AG08395 (cell line): ENCODE measurements around the gene TMEM250.

Experiments used
- DNase-seq: peaks from one replicate; pipeline ENCODE4 v3.0.0; 2012; ENCODE audit warnings: mixed read lengths, low spot score

Gene TMEM250

DNA sequence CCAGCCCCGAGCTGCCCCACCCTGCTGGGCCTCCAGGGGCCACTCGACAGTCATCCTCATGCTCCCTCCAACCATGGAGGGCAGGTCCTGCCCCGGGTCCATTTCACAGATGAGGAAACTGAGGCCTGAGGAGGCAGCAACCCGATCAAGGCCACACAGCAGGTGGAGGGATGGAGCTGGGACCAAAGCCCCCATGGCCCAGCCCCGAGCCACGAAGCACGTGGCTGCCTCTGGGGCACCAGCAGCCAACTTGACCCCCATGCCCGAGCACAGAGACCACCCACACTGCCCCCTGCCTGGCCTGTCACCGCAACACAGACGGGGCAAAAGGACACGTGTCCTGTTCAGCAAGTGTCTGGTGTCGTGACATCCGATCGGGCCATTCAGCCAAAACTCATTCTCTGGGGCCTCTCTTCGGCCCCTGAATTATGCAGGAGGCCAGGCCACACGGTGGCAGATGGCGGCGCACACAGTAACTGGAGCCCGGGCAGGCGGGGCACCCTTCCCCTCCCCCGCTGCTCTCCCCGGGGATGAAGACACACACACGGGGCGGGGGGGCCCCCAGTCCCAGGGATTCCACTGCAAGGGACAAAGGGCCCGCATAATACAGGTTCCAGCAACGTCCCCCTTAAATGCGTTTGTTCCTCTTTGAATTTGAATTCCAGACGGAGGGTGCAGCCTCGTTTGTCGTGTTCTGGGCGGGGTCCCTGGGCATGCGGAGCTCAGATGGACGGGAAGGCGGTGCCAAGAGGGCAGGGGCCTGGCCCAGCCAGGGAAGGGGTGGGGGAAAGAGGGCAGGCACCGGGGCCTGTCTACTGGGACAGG, 29.4 kb upstream of the TMEM250 start:
- DNase-seq: no peak

DNA sequence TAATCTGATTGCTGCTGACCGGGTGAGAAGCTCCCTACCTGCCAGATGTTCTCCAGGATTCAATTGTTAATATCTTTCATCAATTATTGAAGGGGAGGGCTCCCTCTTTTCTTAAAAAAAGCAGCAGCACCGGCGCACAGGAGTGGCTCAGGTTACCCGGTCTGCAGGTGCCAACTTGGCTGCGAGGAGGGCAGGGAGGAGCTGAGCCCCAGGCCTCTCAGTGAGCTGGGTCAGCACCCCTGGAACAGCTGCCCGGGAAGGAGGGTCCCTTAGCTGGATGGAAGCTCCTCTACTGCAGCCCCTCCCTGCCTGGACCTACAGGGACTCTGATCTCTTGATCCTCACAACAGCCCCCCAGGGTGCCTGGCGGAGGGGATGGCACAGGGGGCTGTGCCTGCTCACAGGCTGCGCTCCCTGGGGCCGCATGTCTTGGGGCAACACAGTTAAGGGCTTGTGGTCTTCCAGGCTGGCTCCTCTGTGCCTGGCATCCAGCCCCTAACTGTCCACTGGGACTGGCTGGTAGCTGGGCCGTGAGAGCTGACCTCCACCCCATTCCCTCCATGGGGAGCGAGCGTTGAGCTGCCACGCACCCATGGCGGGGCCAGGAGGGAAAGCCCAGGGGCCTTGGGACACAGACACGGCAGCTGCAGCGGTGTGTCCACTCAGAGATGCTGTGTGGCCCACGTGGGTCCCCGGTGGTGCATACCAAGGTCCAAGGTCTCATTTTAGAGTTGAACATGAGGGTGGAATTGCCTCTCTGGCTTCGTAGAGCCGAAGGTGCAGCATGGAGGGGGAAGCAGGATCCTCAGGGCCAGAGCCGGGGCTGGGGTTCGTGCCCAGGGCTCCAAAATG, 28.6 kb upstream of the TMEM250 start:
- DNase-seq: no peak

- DNase-seq: no peak
Observed at GRCh38 chr9:136146126-136147037, 27.7 kb upstream of the TMEM250 start.

GRCh38 chr9:136145580-136145979, 26.9 kb upstream of the TMEM250 start:
- no peak for DNase-seq

DNA sequence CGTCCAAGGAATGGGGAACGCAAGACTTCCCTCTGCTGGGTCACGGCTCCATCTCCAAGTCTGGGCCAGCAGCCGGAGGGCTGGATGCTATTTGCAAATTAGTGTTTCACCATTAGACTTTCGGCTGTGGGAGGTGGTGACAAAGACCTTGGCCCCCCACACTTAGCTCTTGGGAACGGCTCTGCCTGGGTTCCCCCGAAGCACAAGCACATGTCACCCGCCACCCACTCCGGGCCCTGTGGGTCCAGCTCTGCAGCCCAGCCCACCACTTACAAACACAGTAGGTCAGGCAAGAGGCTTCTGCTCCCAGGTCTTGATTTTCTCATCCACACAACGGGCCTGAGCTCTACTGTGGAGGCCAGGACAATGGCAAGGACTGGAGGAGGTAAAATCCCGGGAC, 25.8 kb upstream of the TMEM250 start:
- no peak for DNase-seq

DNA sequence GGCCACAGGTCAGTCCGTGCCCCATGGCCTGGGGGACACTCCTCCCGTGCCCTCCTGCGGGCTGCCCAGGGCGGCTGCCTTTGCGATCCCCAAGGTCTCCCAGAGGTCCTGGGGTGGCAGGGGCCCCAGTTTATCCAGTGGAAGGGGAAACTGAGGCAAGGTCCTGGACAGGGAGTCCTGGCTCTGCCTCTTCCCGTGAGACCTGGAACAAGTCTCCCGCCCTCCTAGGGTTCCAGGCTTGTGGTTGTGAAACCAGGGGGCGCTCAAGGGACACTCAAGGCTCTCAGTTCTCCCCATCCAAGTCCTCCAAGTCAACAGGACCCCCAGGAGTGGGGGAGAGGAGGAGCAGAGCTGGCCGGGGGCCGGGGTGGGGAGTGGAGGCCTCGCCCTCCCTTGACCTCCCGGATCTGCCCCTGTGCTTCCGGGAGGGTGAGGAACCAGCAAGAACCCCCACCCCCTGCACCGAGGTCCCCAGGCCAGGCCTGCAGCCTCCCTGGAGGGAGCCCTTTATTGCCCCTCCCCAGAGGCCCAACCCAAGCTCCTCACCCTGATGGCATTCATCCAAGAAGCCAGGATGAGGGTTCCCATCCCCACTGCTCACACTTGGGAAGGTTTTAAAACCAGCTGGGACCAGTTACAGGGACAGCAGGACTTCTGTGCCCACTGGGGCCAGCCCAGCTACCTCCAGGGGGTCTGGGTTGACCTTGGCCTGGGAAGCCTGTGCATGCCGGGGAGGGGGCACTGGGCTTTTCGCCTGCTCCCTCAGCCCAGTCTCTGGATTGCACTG, 24.7 kb upstream of the TMEM250 start:
- DNase-seq: no peak

GRCh38 chr9:136142859-136143214, 24.2 kb upstream of the TMEM250 start:
- DNase-seq: no peak

GRCh38 chr9:136142414-136142796, 23.7 kb upstream of the TMEM250 start:
- DNase-seq: no peak

DNA sequence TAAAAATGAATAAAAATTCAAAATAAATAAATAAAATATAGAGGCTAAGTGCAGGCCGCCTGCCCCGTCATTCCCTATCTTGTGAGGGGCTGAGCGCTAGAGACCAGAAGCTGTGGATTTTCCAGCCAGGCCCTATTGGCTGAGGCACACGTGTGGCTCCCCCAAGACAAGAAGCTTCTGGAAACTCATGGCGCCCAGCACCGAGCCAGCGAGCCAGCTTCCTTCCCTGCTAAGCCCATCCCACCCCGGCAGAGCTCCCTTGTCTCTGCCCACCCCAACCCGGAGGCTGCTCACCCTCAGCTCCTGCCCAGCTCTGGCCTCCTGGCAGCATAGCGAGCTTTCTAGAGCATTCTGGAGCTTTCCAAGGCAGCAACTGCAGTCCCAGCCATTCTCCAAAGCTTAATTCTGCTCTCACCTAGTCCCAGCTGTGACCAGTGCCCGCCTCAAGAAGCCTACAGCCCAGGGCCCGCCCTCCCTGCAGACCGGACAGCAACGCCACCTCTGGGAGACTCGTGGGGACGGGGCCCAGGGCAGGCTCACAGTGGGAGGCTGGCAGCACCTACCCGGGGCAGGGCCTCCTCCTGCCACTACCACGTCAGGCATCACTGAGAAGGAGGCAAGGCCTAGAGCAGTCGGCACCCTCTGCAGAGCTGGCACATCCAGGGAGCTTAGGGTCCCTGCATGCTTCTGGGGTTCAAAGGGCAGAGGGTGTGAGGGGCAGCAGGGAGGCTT, 23.2 kb upstream of the TMEM250 start:
- DNase-seq: no peak

- DNase-seq: no peak
Observed at GRCh38 chr9:136140966-136141365, 22.3 kb upstream of the TMEM250 start.

GRCh38 chr9:136140046-136140445, 21.4 kb upstream of the TMEM250 start:
- no peak for DNase-seq

- DNase-seq: no peak
Observed at GRCh38 chr9:136138566-136138965, 19.9 kb upstream of the TMEM250 start.

- DNase-seq: no peak
Observed at GRCh38 chr9:136137321-136138265, 18.9 kb upstream of the TMEM250 start.

DNA sequence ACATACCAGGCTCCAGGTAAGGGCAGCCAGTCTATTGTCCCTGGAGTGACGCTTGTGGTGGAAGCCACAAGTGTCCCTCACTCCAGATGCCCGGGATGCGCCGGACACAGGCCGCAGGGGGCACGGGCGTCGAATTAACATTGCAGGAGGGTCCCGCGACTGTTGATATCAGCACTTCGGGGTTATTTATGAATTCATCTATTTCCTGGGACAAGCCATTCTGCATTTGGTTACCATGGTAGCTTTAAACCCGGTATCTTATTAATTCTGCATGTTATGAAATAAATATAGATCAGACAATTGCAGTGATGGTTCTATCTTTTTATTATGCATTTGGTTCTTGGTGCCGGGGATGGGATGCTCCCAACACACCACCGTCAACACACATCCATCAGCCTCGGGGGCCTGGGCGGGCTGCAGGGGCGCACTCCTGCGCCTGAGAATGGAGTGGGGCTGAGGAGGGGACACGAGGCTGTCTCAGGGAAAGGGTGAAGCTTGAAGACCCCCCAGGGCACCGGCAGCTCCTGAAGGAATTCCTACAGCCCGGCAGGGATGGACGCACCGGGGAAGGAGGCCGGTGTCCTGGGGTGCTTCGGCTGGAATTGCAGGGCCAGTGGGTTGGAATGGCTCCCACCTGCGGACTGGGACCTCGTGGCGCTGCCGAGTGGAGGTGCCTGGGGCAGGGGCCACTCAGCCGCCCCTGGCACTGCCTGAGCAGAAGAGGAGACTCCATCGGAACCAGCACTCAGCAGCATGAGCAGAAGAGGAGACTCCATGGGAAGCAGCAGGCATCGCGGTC, 17.7 kb upstream of the TMEM250 start:
- DNase-seq: no peak

DNA sequence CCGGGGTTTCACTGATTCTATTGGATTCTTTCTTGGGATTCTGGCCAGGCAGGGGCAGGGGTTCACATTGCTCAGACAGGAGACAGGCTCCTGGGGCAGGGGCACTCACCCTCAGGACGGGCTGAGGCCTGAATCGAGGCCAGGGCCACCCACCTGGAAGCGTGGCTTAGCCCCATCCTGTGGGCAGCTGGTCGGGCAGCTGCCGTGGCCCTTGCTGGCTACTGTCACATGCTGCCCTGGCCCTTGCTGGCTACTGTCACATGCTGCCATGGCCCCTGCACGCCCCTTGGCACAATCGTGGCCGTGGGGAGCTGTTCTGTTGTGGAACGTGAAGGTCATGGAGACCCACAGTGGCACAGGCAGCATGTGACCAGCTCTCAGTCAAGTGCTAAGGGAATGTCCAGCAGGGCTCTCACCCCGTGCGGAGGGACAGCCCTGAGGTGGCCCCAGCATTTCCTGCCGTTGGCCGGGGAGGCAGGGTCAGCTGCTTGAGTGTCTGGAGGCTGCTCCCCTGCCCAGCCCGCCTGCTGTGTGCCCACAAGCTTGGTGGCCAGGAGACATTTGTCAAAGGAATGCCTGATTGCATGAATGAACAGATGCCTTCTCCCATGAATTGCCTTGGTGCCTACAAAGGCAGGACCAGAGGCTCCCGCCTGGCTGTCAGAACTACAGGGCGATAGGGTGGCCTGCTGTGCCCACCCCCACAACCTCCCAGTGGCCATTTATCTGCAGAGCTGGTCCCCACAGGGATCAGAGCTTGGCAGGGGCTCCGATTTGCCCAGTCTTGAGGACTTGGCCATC, 16.9 kb upstream of the TMEM250 start:
- DNase-seq: no peak

DNA sequence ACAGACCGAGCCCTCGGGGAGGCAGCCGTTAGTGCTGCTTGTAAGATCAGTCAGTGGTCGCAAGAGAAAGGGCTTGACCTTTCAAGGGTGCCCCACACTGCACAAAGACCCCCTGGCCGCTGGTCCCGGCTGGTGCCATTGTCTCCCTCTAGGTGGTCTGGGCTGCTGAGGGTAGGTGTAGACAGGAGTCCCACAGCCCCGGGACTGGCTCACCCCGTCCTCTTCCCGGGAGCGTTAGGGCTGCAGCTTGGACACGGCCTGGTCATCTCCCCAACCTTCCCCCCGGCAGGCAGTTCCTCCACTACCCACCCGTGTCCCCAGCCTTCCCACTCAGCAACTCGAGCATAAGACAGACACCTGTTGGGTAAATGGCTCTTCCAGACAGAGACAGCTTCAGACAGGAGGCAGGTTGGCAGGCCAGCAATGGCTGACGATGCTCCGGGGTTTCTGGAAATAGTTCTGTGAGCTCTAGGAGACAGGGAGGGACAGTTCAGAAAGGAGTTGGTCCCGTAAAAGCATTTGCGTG, 15.3 kb upstream of the TMEM250 start:
- DNase-seq: no peak

DNA sequence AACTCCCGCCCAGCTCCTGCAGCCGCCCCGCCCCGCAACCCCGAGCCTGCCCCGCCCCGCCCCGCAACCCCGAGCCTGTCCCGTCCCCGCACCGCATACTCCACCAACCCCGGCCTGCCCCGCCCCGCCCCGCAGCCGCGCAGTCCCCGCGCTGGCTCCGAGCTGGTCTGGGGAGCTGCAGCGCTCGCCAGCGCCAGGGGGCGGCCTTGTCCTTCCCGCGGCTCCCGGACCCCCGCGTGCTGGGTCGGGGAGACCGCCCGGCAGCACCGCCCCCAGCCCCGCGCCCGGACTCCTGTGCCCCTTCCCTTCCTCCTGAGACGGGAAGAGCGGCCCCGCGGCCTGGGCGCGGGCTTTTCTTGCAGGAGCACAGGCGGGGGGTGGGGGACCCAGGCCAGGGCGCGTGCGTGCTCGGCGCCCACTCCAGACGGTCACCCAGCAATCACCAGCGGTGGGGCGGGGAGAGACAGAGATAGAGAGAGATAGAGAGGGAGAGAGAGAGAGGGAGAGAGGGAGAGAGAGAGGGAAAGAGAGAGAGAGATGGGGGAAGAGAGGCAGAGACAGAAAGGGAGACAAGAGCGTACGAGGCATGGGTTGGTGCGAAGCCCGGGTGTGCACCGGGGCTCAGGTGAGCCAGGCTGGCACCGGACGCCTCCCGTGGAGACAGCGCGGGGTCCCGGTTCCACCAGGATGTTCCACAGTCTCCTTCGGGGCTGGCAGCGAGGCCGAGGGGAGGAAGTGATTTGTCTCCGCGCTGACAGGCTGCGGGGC, 14.7 kb upstream of the TMEM250 start:
- DNase-seq: peak; percentile 46
